ENCODE data around the gene FAM216A. TPM values are rescaled to one million over a fixed set of nuclear protein-coding genes. Genes with fewer than 3 reads are reported as not detected.
"Not testable (repeated sequence)": the region's sequence is repeated elsewhere in the genome, so short reads cannot be mapped to it uniquely, and the experiment has no call there.

Gene FAM216A
- total RNA-seq, 2 donors from 2014 or later, result 6.9 to 10.0 TPM

DNA sequence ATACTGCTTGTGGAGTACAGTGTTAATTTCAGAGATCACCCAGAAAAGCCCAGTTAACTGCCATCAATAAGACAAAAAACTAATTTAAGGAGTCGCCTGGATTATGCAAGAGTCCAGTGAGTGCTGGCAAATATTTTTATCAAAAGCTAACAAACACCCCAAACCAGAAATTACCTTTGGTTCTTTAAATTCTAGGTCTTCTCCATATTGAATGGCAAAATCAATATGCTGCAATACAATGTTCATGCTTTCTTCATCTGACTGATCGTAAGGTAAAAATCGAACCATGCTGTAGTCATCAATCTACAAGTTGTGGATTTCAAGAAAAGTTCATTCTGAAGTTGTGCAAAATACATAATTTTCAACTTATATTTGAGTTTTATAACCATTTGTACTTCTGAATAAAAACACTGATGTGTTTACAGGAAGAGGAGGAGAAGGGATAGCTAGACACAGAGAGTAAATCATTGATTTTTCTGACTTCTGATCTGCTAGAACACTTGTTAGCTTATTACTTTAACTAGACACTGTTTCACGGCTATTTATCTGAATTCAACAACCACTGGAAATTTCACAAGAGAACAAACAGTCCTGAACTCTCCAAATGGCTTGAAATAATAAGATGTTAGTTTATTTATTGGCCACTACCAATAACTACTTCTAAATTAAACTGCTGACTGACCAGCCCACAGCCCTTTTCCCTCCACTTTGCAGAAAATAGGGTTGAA, 14.9 kb upstream of the FAM216A start:
- peaks cover 0 to 6% of the 10 kb centered on the region in 2 donors for H3K4me1 ChIP-seq
- H3K27ac ChIP-seq, result no peak overlapping the region
- H3K9me3 ChIP-seq, result no peaks in the 10 kb centered on the region
- TF ChIP-seq, protein P1, sequence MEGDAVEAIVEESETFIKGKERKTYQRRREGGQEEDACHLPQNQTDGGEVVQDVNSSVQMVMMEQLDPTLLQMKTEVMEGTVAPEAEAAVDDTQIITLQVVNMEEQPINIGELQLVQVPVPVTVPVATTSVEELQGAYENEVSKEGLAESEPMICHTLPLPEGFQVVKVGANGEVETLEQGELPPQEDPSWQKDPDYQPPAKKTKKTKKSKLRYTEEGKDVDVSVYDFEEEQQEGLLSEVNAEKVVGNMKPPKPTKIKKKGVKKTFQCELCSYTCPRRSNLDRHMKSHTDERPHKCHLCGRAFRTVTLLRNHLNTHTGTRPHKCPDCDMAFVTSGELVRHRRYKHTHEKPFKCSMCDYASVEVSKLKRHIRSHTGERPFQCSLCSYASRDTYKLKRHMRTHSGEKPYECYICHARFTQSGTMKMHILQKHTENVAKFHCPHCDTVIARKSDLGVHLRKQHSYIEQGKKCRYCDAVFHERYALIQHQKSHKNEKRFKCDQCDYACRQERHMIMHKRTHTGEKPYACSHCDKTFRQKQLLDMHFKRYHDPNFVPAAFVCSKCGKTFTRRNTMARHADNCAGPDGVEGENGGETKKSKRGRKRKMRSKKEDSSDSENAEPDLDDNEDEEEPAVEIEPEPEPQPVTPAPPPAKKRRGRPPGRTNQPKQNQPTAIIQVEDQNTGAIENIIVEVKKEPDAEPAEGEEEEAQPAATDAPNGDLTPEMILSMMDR (IDR thresholded peaks at IDR 0.05), result no peak
- peaks cover 20% of the 10 kb centered on the region for H3K36me3 ChIP-seq
- H3K27me3 ChIP-seq, result no peaks in the 10 kb centered on the region
- H3K4me3 ChIP-seq, result no peak overlapping the region
- no peak for DNase-seq (ENCODE audit: low spot score)

DNA sequence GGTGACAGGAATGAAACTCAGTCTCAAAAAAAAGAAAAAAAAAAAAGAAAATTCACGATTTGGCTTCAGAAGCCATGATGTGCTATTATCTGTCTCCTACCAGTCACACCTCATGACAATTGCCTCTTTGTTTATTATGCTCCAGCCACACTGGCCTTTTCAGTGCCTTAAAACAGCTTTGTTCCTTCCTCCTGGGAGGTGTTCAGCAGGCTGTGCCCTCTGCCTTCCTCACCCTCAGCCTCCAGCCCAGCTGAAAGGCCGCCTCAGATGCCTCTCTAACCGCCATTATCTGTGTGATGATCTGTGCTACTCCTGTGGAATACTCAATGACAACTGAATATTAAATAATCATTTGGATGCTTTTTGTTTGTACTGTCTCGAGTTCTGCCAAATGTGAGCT, 9.9 kb upstream of the FAM216A start:
- H3K4me3 ChIP-seq, result no peak overlapping the region
- no peaks in the 10 kb centered on the region for H3K9me3 ChIP-seq
- no peaks in the 10 kb centered on the region for H3K4me1 ChIP-seq
- peaks cover 21% of the 10 kb centered on the region for H3K36me3 ChIP-seq
- no peak for DNase-seq (ENCODE audit: low spot score)
- H3K27me3 ChIP-seq, result no peaks in the 10 kb centered on the region
- TF ChIP-seq, protein P1 (IDR thresholded peaks at IDR 0.05), result no peak
- no peak overlapping the region for H3K27ac ChIP-seq

DNA sequence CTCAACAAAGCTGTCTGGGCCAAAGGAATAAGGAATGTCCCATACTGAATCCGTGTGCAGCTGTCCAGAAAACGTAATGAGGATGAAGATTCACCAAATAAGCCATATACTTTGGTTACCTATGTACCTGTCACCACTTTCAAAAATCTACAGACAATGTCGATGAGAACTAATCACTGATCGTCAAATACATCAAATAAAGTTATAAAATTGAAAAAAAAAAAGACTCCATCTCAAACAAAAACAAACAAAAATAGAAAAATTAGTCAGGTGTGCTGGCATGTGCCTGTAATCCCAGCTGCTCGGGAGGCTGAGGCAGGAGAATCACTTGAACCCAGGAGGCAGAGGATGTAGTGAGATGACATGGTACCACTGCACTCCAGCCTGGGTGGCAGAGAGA, 7.5 kb upstream of the FAM216A start:
- peak; percentile 7 for DNase-seq (ENCODE audit: low spot score)

DNA sequence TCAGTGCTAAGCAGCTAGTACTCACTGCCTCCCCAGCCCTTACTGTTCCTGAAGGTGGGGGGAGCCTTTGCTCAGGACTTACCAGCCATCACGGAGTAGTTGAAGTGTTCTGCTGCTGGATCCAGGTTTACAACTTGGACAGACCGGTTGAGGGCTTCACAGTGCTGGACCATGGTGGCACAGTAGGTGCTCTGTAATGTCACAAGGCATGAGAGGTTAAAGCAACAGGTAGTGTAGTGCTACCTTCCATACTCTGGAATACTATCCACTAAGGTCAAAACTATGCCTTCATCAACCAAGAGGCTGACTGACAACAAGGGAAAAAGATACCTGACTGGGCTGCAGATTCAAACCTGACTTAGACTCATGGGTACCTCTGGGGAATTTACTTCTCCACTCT, 3.6 kb upstream of the FAM216A start:
- no peak for DNase-seq (ENCODE audit: low spot score)
- Histone ChIP-seq H3K4me1 (peaks cover 0 to 25% of the 10 kb centered on the region in 2 donors), H3K27ac (no peak overlapping the region), H3K9me3 (no peaks in the 10 kb centered on the region), H3K27me3 (no peaks in the 10 kb centered on the region), H3K36me3 (peaks cover 10% of the 10 kb centered on the region), H3K4me3 (no peak overlapping the region)
- TF ChIP-seq, protein P1 (IDR thresholded peaks at IDR 0.05), result no peak

More for the DNA sequence above, 7.5 kb upstream of the FAM216A start:
- not testable (repeated sequence) for H3K27ac ChIP-seq, H3K4me1 ChIP-seq, H3K27me3 ChIP-seq, H3K4me3 ChIP-seq, H3K9me3 ChIP-seq
- H3K36me3 ChIP-seq, result peaks cover 17% of the 10 kb centered on the region

DNA sequence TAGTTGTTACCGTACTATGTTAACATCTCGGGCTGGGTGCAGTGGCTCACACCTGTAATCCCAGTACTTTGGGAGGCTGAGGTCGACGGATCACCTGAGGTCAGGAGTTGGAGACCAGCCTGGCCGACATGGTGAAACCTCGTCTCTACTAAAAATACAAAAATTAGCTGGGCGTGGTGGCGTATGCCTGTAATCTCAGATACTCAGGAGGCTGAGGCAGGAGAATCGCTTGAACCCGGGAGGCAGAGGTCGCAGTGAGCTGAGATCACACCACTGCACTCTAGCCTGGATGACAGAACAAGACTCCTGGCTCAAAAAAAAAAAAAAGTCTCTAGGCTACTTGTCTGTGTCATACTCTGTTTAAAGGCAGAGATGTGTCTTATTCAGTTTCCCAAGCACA, 2.9 kb upstream of the FAM216A start:
- not testable (repeated sequence) for H3K27me3 ChIP-seq; DNase-seq (ENCODE audit: low spot score); H3K27ac ChIP-seq

DNA sequence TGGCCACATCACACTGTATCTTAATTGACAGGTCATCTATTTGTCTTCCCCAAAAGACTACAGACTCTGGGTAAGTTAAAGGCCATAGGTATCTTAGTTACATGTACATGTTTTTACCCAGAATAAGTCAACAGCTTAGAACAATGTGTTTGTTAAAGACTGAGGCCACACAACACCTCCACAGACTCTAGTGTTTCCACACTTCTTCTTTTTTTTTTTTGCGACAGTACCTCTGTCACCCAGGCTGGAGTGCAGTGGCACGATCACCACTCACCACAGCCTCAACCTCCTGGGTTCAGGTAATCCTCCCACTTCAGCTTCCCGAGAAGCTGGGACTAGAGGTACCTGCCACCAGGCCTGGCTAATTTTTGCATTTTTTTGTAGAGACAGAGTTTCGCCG, 1.9 kb upstream of the FAM216A start:
- DNase-seq (ENCODE audit: low spot score), result no peak
- Histone ChIP-seq H3K4me1 (peaks cover 0 to 25% of the 10 kb centered on the region in 2 donors), H3K27me3 (no peaks in the 10 kb centered on the region), H3K36me3 (peaks cover 6% of the 10 kb centered on the region), H3K27ac (no peak overlapping the region), H3K9me3 (no peaks in the 10 kb centered on the region), H3K4me3 (no peak overlapping the region)
- TF ChIP-seq, protein P1 (IDR thresholded peaks at IDR 0.05), result no peak

More for the DNA sequence above, 2.9 kb upstream of the FAM216A start:
- H3K4me3 ChIP-seq, H3K9me3 ChIP-seq, H3K36me3 ChIP-seq: not testable (repeated sequence)
- H3K4me1 ChIP-seq, result peaks cover 0 to 25% of the 10 kb centered on the region in 2 donors

DNA sequence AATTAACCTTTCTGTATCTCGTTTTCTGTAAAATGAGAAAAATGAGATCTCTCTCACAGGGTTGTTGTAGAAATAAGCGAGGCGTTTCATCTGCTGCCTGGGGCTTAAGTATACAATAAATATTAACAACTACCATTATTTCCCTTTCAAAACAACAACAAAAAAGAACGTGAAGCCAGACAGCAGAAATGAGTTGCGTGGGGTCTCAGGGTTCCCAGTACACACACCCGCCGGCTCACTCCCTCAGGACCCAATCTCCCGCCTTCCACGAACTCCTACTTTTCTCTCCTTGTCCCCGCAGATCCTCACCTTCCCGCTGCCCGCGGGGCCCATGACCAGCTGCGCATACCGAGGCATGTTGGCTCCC, 815 bp upstream of the FAM216A start:
- no peak for DNase-seq (ENCODE audit: low spot score)
- Histone ChIP-seq H3K4me3 (peak overlapping the region; percentile 64 to 86), H3K9me3 (no peaks in the 10 kb centered on the region), H3K27ac (peak overlapping the region; percentile 92 to 93), H3K36me3 (peaks cover 6% of the 10 kb centered on the region), H3K4me1 (peaks cover 0 to 25% of the 10 kb centered on the region in 2 donors), H3K27me3 (no peaks in the 10 kb centered on the region)
- TF ChIP-seq, protein P1 (IDR thresholded peaks at IDR 0.05), result no peak
